GM23338 (cell line): ENCODE data around the gene CDKN3. TPM values are rescaled to one million over a fixed set of nuclear protein-coding genes. Genes with fewer than 3 reads are reported as not detected.

Source experiments
- ATAC-seq: fragments of 200-7000 bp; cut with Tn5 transposase; 3 replicates; pipeline ENCODE4 v1.9.1; 2020
- DNase-seq: peaks from one replicate; pipeline ENCODE4 v3.0.0-alpha.2; 2015; ENCODE audit warnings: low spot score
- H2AFZ ChIP-seq: fragments of 200-600 bp; sonication (generic); 2 replicates; pipeline ENCODE4 v1.8.0; 2016; ENCODE audit warnings: antibody characterized with exemption, mild to moderate bottlenecking, moderate library complexity
- H3F3A ChIP-seq: fragments of 200-600 bp; sonication (generic); replicated peaks from 2 replicates; pipeline ENCODE4 v1.8.0; 2017; ENCODE audit warnings: antibody characterized with exemption, mixed run types, low read depth
- H3K27ac ChIP-seq: fragments of 200-600 bp; sonication (generic); 2 replicates; pipeline ENCODE4 v1.6.1; 2016; ENCODE audit warnings: low read depth
- H3K27me3 ChIP-seq: fragments of 200-600 bp; sonication (generic); 2 replicates; pipeline ENCODE4 v1.8.0; 2016; ENCODE audit warnings: mild to moderate bottlenecking, mixed run types, moderate library complexity; ENCODE audit not compliant: insufficient read depth
- H3K36me3 ChIP-seq: fragments of 200-600 bp; sonication (generic); 2 replicates; pipeline ENCODE4 v1.8.0; 2016; ENCODE audit warnings: mild to moderate bottlenecking; ENCODE audit not compliant: insufficient read depth
- H3K4me1 ChIP-seq: fragments of 200-600 bp; sonication (generic); 2 replicates; pipeline ENCODE4 v1.8.0; 2016; ENCODE audit warnings: mild to moderate bottlenecking, moderate library complexity; ENCODE audit not compliant: insufficient read depth
- H3K4me2 ChIP-seq: fragments of 200-600 bp; sonication (generic); 2 replicates; pipeline ENCODE4 v1.7.1; 2017; ENCODE audit warnings: mixed run types
- H3K4me3 ChIP-seq: fragments of 200-600 bp; sonication (generic); 2 replicates; pipeline ENCODE4 v1.6.1; 2016; ENCODE audit warnings: mixed run types
- H3K79me2 ChIP-seq: fragments of 200-600 bp; sonication (generic); replicated peaks from 2 replicates; pipeline ENCODE4 v1.8.0; 2017; ENCODE audit warnings: mild to moderate bottlenecking; ENCODE audit not compliant: insufficient read depth
- H3K9me2 ChIP-seq: fragments of 200-600 bp; sonication (generic); 2 replicates; pipeline ENCODE4 v1.8.0; 2017; ENCODE audit not compliant: insufficient read depth
- H4K20me1 ChIP-seq: fragments of 200-600 bp; sonication (generic); replicated peaks from 2 replicates; pipeline ENCODE4 v1.8.0; 2017; ENCODE audit warnings: mild to moderate bottlenecking; ENCODE audit not compliant: insufficient read depth
- H3K27ac Mint-ChIP-seq: 2 replicates; pipeline ENCODE4 v1.8.0; 2020; ENCODE audit warnings: inconsistent platforms, mild to moderate bottlenecking, moderate library complexity, mixed read lengths
- H3K27me3 Mint-ChIP-seq: 3 replicates; pipeline ENCODE4 v1.8.0; 2022; ENCODE audit warnings: low read depth, mild to moderate bottlenecking, moderate library complexity, mixed read lengths, inconsistent platforms; ENCODE audit not compliant: insufficient read depth, poor library complexity
- H3K36me3 Mint-ChIP-seq: 3 replicates; pipeline ENCODE4 v1.8.0; 2021; ENCODE audit warnings: low read depth, mild to moderate bottlenecking, inconsistent platforms, moderate library complexity, mixed read lengths
- H3K4me1 Mint-ChIP-seq: 3 replicates; pipeline ENCODE4 v1.8.0; 2020; ENCODE audit warnings: mild to moderate bottlenecking, inconsistent platforms, mixed read lengths
- H3K4me3 Mint-ChIP-seq: 3 replicates; pipeline ENCODE4 v1.8.0; 2021; ENCODE audit warnings: moderate library complexity, mild to moderate bottlenecking, inconsistent platforms, mixed read lengths
- H3K9me3 Mint-ChIP-seq: 3 replicates; pipeline ENCODE4 v1.8.0; 2020; ENCODE audit warnings: moderate library complexity, mild to moderate bottlenecking, inconsistent platforms, mixed read lengths
- CREB1 ChIP-seq: fragments of 250-450 bp; sonication (Bioruptor Pico); IDR thresholded peaks from 2 replicates; pipeline ENCODE4 v1.5.0; 2020; ENCODE audit warnings: low read depth, mild to moderate bottlenecking, moderate library complexity
- ETS1 ChIP-seq: IDR thresholded peaks from 2 replicates; pipeline ENCODE4 v1.6.1; 2016; ENCODE audit warnings: antibody characterized with exemption
- STAT1 ChIP-seq: IDR thresholded peaks from one replicate; pipeline ENCODE4 v1.6.1; 2016; ENCODE audit warnings: antibody characterized with exemption; ENCODE audit not compliant: unreplicated experiment
- ZNF114 ChIP-seq: fragments of 250-450 bp; sonication (Bioruptor Pico); IDR thresholded peaks from 2 replicates; pipeline ENCODE4 v1.5.0; 2020; ENCODE audit warnings: mild to moderate bottlenecking, moderate library complexity
- ZNF331 ChIP-seq: fragments of 250-450 bp; sonication (Bioruptor Pico); IDR thresholded peaks from 2 replicates; pipeline ENCODE4 v1.5.0; 2020; ENCODE audit warnings: low read depth, mild to moderate bottlenecking, moderate library complexity
- ZNF462 ChIP-seq: fragments of 250-450 bp; sonication (Bioruptor Pico); IDR thresholded peaks from 2 replicates; pipeline ENCODE4 v1.5.0; 2020; ENCODE audit warnings: mild to moderate bottlenecking, moderate library complexity
- polyA plus RNA-seq: library from polyadenylated mRNA; unstranded; fragments of >200 nt; fragmentation: Nextera tagmentation; extraction: Ambion mirVana; gene quantifications from 2 replicates; pipeline ENCODE4 v1.2.1, GENCODE V29; 2016
- total RNA-seq: library from RNA; depleted of rRNA; stranded (reverse); fragments of >200 nt; shearing (Covaris generic); gene quantifications from 2 replicates; pipeline ENCODE4 v1.2.3, GENCODE V29; 2014
- TF ChIP-seq, protein P1 (sequence below), 2 experiments: fragments of 200-600 bp in 1 of 2; sonication (generic) in 1 of 2; conservative IDR thresholded peaks; 2 replicates each; pipeline versions ENCODE4 v1.5.1 to v1.6.1; 2016 to 2017; ENCODE audit warnings: antibody characterized with exemption in 2 of 2, low read depth in 2 of 2, mild to moderate bottlenecking in 2 of 2, moderate library complexity in 1 of 2

The CDKN3 gene
- total and polyA plus RNA-seq, 2 experiments from 2014 or later: 36.3 to 97.4 TPM

DNA sequence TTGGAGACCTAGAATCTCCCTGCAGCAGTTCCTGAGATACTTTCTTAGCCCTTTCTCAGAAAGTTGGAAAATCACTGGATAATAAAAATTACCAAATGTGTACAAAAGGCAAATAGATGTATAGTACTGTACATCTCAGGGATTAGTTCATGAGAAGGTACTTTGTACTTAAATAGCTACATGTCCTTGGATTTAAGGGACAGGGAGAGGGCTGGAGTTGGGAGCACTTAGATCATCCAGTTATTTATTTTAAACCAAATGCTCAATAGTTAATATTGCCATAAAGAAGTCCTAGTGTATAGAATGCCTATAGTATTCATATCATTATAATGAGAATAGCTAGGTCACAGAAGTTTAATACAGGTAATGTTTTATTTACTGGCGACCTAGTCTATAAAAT lies 13.4 kb downstream of the CDKN3 start (continued):
- no peak for TF ChIP-seq ZNF462

GRCh38 chr14:54411371-54411770 lies 14.6 kb downstream of the CDKN3 start:
- no peak overlapping the region for H3K27ac Mint-ChIP-seq
- Histone ChIP-seq H3K9me2 (no peaks in the 10 kb centered on the region), H3K27me3 (no peaks in the 10 kb centered on the region), H3K4me1 (no peaks in the 10 kb centered on the region), H3K36me3 (0 out of 2 replicates have a peak, but pooled peaks cover 8% of the 10 kb centered on the region), H2AFZ (no peak overlapping the region), H3K4me3 (no peak overlapping the region), H3F3A (no peaks in the 10 kb centered on the region), H3K4me2 (no peak overlapping the region), H3K27ac (no peak overlapping the region), H3K79me2 (no peaks in the 10 kb centered on the region), H4K20me1 (no peaks in the 10 kb centered on the region; the same call in 1 of the 2 replicates)
- ATAC-seq (no peak), DNase-seq (no peak)
- H3K9me3 Mint-ChIP-seq: no peaks in the 10 kb centered on the region
- H3K4me1 Mint-ChIP-seq: no peaks in the 10 kb centered on the region
- no peak overlapping the region for H3K4me3 Mint-ChIP-seq
- H3K36me3 Mint-ChIP-seq: peaks cover 39% of the 10 kb centered on the region
- H3K27me3 Mint-ChIP-seq: peaks cover 2% of the 10 kb centered on the region
- TF ChIP-seq ZNF114 (CRISPR knock-in tag) (no peak), CREB1 (CRISPR knock-in tag) (no peak), STAT1 (no peak), ZNF331 (no peak), ETS1 (no peak), ZNF462 (no peak)
- TF ChIP-seq, protein P1, sequence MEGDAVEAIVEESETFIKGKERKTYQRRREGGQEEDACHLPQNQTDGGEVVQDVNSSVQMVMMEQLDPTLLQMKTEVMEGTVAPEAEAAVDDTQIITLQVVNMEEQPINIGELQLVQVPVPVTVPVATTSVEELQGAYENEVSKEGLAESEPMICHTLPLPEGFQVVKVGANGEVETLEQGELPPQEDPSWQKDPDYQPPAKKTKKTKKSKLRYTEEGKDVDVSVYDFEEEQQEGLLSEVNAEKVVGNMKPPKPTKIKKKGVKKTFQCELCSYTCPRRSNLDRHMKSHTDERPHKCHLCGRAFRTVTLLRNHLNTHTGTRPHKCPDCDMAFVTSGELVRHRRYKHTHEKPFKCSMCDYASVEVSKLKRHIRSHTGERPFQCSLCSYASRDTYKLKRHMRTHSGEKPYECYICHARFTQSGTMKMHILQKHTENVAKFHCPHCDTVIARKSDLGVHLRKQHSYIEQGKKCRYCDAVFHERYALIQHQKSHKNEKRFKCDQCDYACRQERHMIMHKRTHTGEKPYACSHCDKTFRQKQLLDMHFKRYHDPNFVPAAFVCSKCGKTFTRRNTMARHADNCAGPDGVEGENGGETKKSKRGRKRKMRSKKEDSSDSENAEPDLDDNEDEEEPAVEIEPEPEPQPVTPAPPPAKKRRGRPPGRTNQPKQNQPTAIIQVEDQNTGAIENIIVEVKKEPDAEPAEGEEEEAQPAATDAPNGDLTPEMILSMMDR (conservative IDR thresholded peaks at IDR 0.05; ENCODE audit: low read depth in 2 of 2): no peak
